HCT116 (cell line): Measurements from ENCODE around the gene NLRP1. TPM values are rescaled to one million over a fixed set of nuclear protein-coding genes. Genes with fewer than 3 reads are reported as not detected.

Experiments
- ATAC-seq: fragments of 200-7000 bp; cut with Tn5 transposase; 2 replicates; pipeline ENCODE4 v1.9.1; 2020; ENCODE audit warnings: mild to moderate bottlenecking, moderate library complexity
- BruUV-seq: library from RNA; stranded (reverse); fragments of 400-500 nt; replicated peaks from 2 replicates; lab custom pipeline; 2021; lab: Mats Ljungman, UMichigan
- CTCF ChIA-PET: fragments of 300-600 bp; sonication (Branson Sonifier 250); formaldehyde crosslinking; loops from one replicate; lab custom pipeline; 2021; ENCODE audit warnings: antibody characterized with exemption; lab: Charles Lee
- POLR2A ChIA-PET: fragments of 300-600, 350-600 bp; sonication (Branson Sonifier 250); formaldehyde crosslinking; loops from one replicate; lab custom pipeline; 2021; ENCODE audit warnings: antibody characterized with exemption; lab: Charles Lee
- RAD21 ChIA-PET, 2 experiments: fragments of 300-600 bp; sonication (Branson Sonifier 250); formaldehyde crosslinking; loops; one replicate each; lab custom pipeline; 2023; ENCODE audit warnings: low total read pairs in 2 of 2; ENCODE audit not compliant: uncharacterized antibody in 2 of 2, unreplicated experiment in 2 of 2, low non-redundant PET in 1 of 2; lab: Charles Lee
- DNase-seq: peaks from one replicate; pipeline ENCODE4 v3.0.0-alpha.2; 2010; ENCODE audit warnings: low read depth, low spot score
- H2AFZ ChIP-seq: fragments of 200-600 bp; shearing (Covaris generic), sonication (generic); 2 replicates; pipeline ENCODE4 v1.6.1; 2017; ENCODE audit warnings: low read depth, mixed run types, mixed read lengths, antibody characterized with exemption, low read length; ENCODE audit not compliant: poor library complexity, severe bottlenecking
- H3K27ac ChIP-seq: 2 replicates; pipeline ENCODE4 v1.5.1; 2012; ENCODE audit warnings: low read depth, low read length
- H3K27me3 ChIP-seq: fragments of 200-600 bp; sonication (generic); 2 replicates; pipeline ENCODE4 v1.6.1; 2016; ENCODE audit warnings: mixed run types, low read length, mixed read lengths; ENCODE audit not compliant: insufficient read depth
- H3K36me3 ChIP-seq, 2 experiments: fragments of 200-500 bp in 1 of 2; fragments of 200-600 bp in 1 of 2; sonication (Bioruptor generic) in 1 of 2; sonication (generic) in 1 of 2; 2 replicates each; pipeline versions ENCODE4 v1.5.1 to v1.6.1; 2014 to 2016; ENCODE audit warnings: low read length in 2 of 2, inconsistent platforms in 1 of 2, mixed read lengths in 1 of 2, mixed run types in 1 of 2; ENCODE audit not compliant: insufficient read depth in 2 of 2, control insufficient read depth in 1 of 2
- H3K4me1 ChIP-seq, 2 experiments: fragments of 200-600 bp in 1 of 2; sonication (generic) in 1 of 2; 2 replicates each; pipeline versions ENCODE4 v1.5.1 to v1.6.1; 2012 to 2017; ENCODE audit warnings: low read length in 2 of 2, inconsistent platforms in 1 of 2, mild to moderate bottlenecking in 1 of 2, mixed read lengths in 1 of 2, mixed run types in 1 of 2, moderate library complexity in 1 of 2; ENCODE audit not compliant: insufficient read depth in 2 of 2, control insufficient read depth in 1 of 2
- H3K4me2 ChIP-seq: fragments of 200-600 bp; sonication (generic); 2 replicates; pipeline ENCODE4 v1.6.1; 2017; ENCODE audit warnings: mixed run types, low read length, mixed read lengths
- H3K4me3 ChIP-seq, 2 experiments: fragments of 200-600 bp in 1 of 2; sonication (generic) in 1 of 2; replicated peaks in 1 of 2; 2 replicates each; pipeline ENCODE4 v1.5.1; 2011 to 2016; ENCODE audit warnings: low read length in 2 of 2, control low read depth in 1 of 2, low read depth in 1 of 2, mild to moderate bottlenecking in 1 of 2, mixed read lengths in 1 of 2, mixed run types in 1 of 2
- H3K79me2 ChIP-seq: fragments of 200-600 bp; sonication (generic); 2 replicates; pipeline ENCODE4 v1.6.1; 2017; ENCODE audit warnings: mild to moderate bottlenecking, mixed run types, low read length, moderate library complexity, mixed read lengths; ENCODE audit not compliant: insufficient read depth
- H3K9ac ChIP-seq: fragments of 200-600 bp; sonication (generic); 2 replicates; pipeline ENCODE4 v1.6.1; 2016; ENCODE audit warnings: low read length, mixed read lengths
- H3K9me2 ChIP-seq: fragments of 200-600 bp; sonication (generic), shearing (Covaris generic); 2 replicates; pipeline ENCODE4 v1.6.1; 2017; ENCODE audit warnings: mixed run types, mild to moderate bottlenecking, moderate library complexity; ENCODE audit not compliant: insufficient read depth
- H3K9me3 ChIP-seq, 2 experiments: fragments of 200-500 bp in 1 of 2; fragments of 200-600 bp in 1 of 2; sonication (Bioruptor generic) in 1 of 2; sonication (generic) in 1 of 2; 2 replicates each; pipeline ENCODE4 v1.6.1; 2014 to 2017; ENCODE audit warnings: low read length in 2 of 2, mixed read lengths in 2 of 2, inconsistent platforms in 1 of 2, low read depth in 1 of 2, mild to moderate bottlenecking in 1 of 2, mixed run types in 1 of 2, moderate library complexity in 1 of 2; ENCODE audit not compliant: control insufficient read depth in 1 of 2, insufficient read depth in 1 of 2
- H4K20me1 ChIP-seq: fragments of 200-600 bp; sonication (generic), shearing (Covaris generic); 2 replicates; pipeline ENCODE4 v1.6.1; 2017; ENCODE audit warnings: mixed run types, mild to moderate bottlenecking, moderate library complexity; ENCODE audit not compliant: insufficient read depth
- EZH2phosphoT487 ChIP-seq: fragments of 200-600 bp; IDR thresholded peaks from 2 replicates; pipeline ENCODE4 v1.6.1; 2018; ENCODE audit warnings: antibody characterized with exemption, borderline replicate concordance
- JUND ChIP-seq: IDR thresholded peaks from 2 replicates; pipeline ENCODE4 v1.6.1; 2012
- POLR2A ChIP-seq: IDR thresholded peaks from 2 replicates; pipeline ENCODE4 v1.7.0; 2011; ENCODE audit warnings: borderline replicate concordance; ENCODE audit not compliant: insufficient read depth, insufficient read length; ENCODE audit errors: extremely low read depth
- POLR2AphosphoS5 ChIP-seq: IDR thresholded peaks from 2 replicates; pipeline ENCODE4 v1.6.1; 2011; ENCODE audit warnings: mild to moderate bottlenecking, low read depth, low read length, moderate library complexity
- RAD21 ChIP-seq: IDR thresholded peaks from 2 replicates; pipeline ENCODE4 v1.6.1; 2012; ENCODE audit warnings: low read depth, mild to moderate bottlenecking
- SIN3A ChIP-seq: IDR thresholded peaks from 2 replicates; pipeline ENCODE4 v1.6.1; 2012; ENCODE audit warnings: low read depth
- SRF ChIP-seq: IDR thresholded peaks from 2 replicates; pipeline ENCODE4 v1.6.1; 2012; ENCODE audit warnings: low read depth
- TCF7L2 ChIP-seq: IDR thresholded peaks from 2 replicates; pipeline ENCODE4 v1.7.0; 2011; ENCODE audit warnings: borderline replicate concordance, inconsistent platforms; ENCODE audit not compliant: insufficient read depth, insufficient read length; ENCODE audit errors: extremely low read depth
- intact Hi-C: fragments of 100-400 bp; cut with micrococcal nuclease; formaldehyde crosslinking; loops from 2 replicates; pipeline ENCODE4 v1.10.0; 2022
- total RNA-seq: library from RNA; stranded (reverse); gene quantifications from one replicate; pipeline ENCODE4 v1.2.1, GENCODE V29; 2021; ENCODE audit not compliant: unreplicated experiment
- TF ChIP-seq, protein P1 (sequence below): IDR thresholded peaks from 2 replicates; pipeline ENCODE4 v1.6.1; 2011; ENCODE audit warnings: mild to moderate bottlenecking, low read length, moderate library complexity; ENCODE audit not compliant: insufficient replicate concordance; ENCODE audit errors: extremely low read depth
- TF ChIP-seq, protein P2 (sequence below): IDR thresholded peaks from 2 replicates; pipeline ENCODE4 v1.6.1; 2012
- TF ChIP-seq, protein P3 (sequence below), 3 experiments: fragments of 200-600 bp in 1 of 3; sonication (generic) in 1 of 3; IDR thresholded peaks in 2 of 3; conservative IDR thresholded peaks in 1 of 3; 2 replicates each; pipeline ENCODE4 v1.5.1; 2012 to 2017; ENCODE audit warnings: low read depth in 2 of 3, low read length in 2 of 3, antibody characterized with exemption in 1 of 3, borderline replicate concordance in 1 of 3, control low read depth in 1 of 3, mild to moderate bottlenecking in 1 of 3, mixed read lengths in 1 of 3, mixed run types in 1 of 3, moderate library complexity in 1 of 3; ENCODE audit not compliant: insufficient read depth in 1 of 3

Gene NLRP1
- total RNA-seq, 1 experiment from 2014 or later = 7.2 TPM

DNA sequence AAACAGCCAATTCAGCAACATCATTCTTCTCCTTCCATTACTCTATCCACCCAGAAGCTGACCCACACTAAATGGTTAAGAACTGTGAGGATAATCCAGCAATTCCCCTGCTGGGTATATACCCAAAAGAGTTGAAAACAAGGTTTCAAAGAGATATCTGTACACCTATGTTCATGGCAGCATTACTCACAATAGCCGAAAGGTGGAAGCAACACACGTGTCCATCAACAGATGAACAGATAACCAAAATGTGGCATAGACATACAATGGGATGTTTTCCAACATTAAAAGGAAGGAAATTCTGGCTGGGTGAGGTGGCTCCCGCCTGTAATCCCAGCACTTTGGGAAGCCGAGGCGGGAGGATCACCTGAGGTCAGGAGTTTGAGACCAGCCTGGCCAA lies 78.0 kb downstream of the NLRP1 start:
- H4K20me1 ChIP-seq = no peaks in the 10 kb centered on the region
- no peaks in the 10 kb centered on the region for H3K4me1 ChIP-seq
- ChIA-PET RAD21 (no interaction called here), CTCF (no interaction called here), POLR2A (no interaction called here)
- no TSS peak for BruUV-seq
- H3K9me2 ChIP-seq = no peaks in the 10 kb centered on the region
- no peaks in the 10 kb centered on the region for H3K27me3 ChIP-seq
- DNase-seq = no peak
- intact Hi-C loops = no loop called here
- no peaks in the 10 kb centered on the region for H3K79me2 ChIP-seq
- no peak overlapping the region for H2AFZ ChIP-seq
- H3K36me3 ChIP-seq = no peaks in the 10 kb centered on the region
- no peaks in the 10 kb centered on the region for H3K9me3 ChIP-seq
- TF ChIP-seq JUND (no peak), POLR2A (no peak), SRF (no peak), SIN3A (no peak), EZH2phosphoT487 (no peak), POLR2AphosphoS5 (no peak), RAD21 (peak; percentile 32; the same call in 1 of the 2 replicates), TCF7L2 (no peak)
- TF ChIP-seq, protein P1, sequence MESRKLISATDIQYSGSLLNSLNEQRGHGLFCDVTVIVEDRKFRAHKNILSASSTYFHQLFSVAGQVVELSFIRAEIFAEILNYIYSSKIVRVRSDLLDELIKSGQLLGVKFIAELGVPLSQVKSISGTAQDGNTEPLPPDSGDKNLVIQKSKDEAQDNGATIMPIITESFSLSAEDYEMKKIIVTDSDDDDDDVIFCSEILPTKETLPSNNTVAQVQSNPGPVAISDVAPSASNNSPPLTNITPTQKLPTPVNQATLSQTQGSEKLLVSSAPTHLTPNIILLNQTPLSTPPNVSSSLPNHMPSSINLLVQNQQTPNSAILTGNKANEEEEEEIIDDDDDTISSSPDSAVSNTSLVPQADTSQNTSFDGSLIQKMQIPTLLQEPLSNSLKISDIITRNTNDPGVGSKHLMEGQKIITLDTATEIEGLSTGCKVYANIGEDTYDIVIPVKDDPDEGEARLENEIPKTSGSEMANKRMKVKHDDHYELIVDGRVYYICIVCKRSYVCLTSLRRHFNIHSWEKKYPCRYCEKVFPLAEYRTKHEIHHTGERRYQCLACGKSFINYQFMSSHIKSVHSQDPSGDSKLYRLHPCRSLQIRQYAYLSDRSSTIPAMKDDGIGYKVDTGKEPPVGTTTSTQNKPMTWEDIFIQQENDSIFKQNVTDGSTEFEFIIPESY = no peak
- TF ChIP-seq, protein P2, sequence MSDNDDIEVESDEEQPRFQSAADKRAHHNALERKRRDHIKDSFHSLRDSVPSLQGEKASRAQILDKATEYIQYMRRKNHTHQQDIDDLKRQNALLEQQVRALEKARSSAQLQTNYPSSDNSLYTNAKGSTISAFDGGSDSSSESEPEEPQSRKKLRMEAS = no peak
- TF ChIP-seq, protein P3, sequence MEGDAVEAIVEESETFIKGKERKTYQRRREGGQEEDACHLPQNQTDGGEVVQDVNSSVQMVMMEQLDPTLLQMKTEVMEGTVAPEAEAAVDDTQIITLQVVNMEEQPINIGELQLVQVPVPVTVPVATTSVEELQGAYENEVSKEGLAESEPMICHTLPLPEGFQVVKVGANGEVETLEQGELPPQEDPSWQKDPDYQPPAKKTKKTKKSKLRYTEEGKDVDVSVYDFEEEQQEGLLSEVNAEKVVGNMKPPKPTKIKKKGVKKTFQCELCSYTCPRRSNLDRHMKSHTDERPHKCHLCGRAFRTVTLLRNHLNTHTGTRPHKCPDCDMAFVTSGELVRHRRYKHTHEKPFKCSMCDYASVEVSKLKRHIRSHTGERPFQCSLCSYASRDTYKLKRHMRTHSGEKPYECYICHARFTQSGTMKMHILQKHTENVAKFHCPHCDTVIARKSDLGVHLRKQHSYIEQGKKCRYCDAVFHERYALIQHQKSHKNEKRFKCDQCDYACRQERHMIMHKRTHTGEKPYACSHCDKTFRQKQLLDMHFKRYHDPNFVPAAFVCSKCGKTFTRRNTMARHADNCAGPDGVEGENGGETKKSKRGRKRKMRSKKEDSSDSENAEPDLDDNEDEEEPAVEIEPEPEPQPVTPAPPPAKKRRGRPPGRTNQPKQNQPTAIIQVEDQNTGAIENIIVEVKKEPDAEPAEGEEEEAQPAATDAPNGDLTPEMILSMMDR (IDR thresholded peaks at IDR 0.05 in 2 of 3, conservative IDR thresholded peaks at IDR 0.05 in 1 of 3; ENCODE audit: borderline replicate concordance in 1 of 3, insufficient read depth in 1 of 3, low read depth in 2 of 3, low read length in 2 of 3) = peak in 2 of 3 experiments; percentile 25; a peak in 2 of 6 replicates
- ATAC-seq = peak; percentile 74
- H3K27ac ChIP-seq = no peak overlapping the region
- no peak overlapping the region for H3K9ac ChIP-seq
- no peak overlapping the region for H3K4me2 ChIP-seq
- H3K4me3 ChIP-seq = no peak overlapping the region
